GM19397 (cell line): ENCODE results near the gene ADRM1.

ENCODE experiments used
- ATAC-seq: cut with Tn5 transposase; IDR thresholded peaks from one replicate; pipeline ENCODE4 v1.9.1; 2021; ENCODE audit warnings: mild to moderate bottlenecking, moderate library complexity; ENCODE audit not compliant: unreplicated experiment

Gene ADRM1

GRCh38 chr20:62322492-62323041 is 19.8 kb downstream of the ADRM1 start:
- ATAC-seq: no peak

GRCh38 chr20:62323146-62323979 is 20.6 kb downstream of the ADRM1 start:
- ATAC-seq: no peak

GRCh38 chr20:62323980-62324906 is 21.4 kb downstream of the ADRM1 start:
- no peak for ATAC-seq

- ATAC-seq: no peak
Measured at GRCh38 chr20:62325172-62325905, 22.5 kb downstream of the ADRM1 start.

- ATAC-seq: no peak
Measured at GRCh38 chr20:62326559-62326958, 23.8 kb downstream of the ADRM1 start.

GRCh38 chr20:62326959-62327725 is 24.3 kb downstream of the ADRM1 start:
- no peak for ATAC-seq

- ATAC-seq: no peak
Measured at GRCh38 chr20:62327726-62328495, 25.1 kb downstream of the ADRM1 start.

- no peak for ATAC-seq
Measured at GRCh38 chr20:62328684-62329388, 26.0 kb downstream of the ADRM1 start.

GRCh38 chr20:62329389-62330377 is 26.9 kb downstream of the ADRM1 start:
- no peak for ATAC-seq

- ATAC-seq: no peak
Measured at GRCh38 chr20:62330576-62331317, 27.9 kb downstream of the ADRM1 start.

- ATAC-seq: no peak
Measured at GRCh38 chr20:62331347-62331746, 28.6 kb downstream of the ADRM1 start.

- no peak for ATAC-seq
Measured at GRCh38 chr20:62332421-62332820, 29.6 kb downstream of the ADRM1 start.

- no peak for ATAC-seq
Measured at GRCh38 chr20:62332989-62333819, 30.4 kb downstream of the ADRM1 start.

- ATAC-seq: no peak
Measured at GRCh38 chr20:62333820-62334595, 31.2 kb downstream of the ADRM1 start.

GRCh38 chr20:62334881-62335280 is 32.1 kb downstream of the ADRM1 start:
- ATAC-seq: no peak
